Muscle layer of colon (tissue), 2 donors: ENCODE measurements around the gene GIPC1.
A peak's percentile ranks its signal among the peaks of the same experiment; 100 is the strongest.

ENCODE experiments used
- H3K27ac ChIP-seq: one replicate; pipeline ENCODE4 v1.7.0; 2013; ENCODE audit warnings: low read depth, mild to moderate bottlenecking, low read length, moderate library complexity
- H3K27me3 ChIP-seq, 2 donors: one replicate each; pipeline ENCODE4 v1.7.0; 2013; ENCODE audit warnings: low read length in 2 of 2, mild to moderate bottlenecking in 2 of 2; ENCODE audit not compliant: insufficient read depth in 2 of 2, control insufficient read depth in 1 of 2
- H3K36me3 ChIP-seq: one replicate; pipeline ENCODE4 v1.7.0; 2013; ENCODE audit warnings: mild to moderate bottlenecking, low read length; ENCODE audit not compliant: insufficient read depth
- H3K4me1 ChIP-seq: one replicate; pipeline ENCODE4 v1.7.0; 2013; ENCODE audit warnings: mild to moderate bottlenecking, low read length; ENCODE audit not compliant: insufficient read depth
- H3K4me3 ChIP-seq, 2 donors: one replicate each; pipeline ENCODE4 v1.7.0; 2013; ENCODE audit warnings: low read length in 2 of 2, low read depth in 1 of 2, mild to moderate bottlenecking in 1 of 2, moderate library complexity in 1 of 2
- H3K9ac ChIP-seq: one replicate; pipeline ENCODE4 v1.7.0; 2013; ENCODE audit warnings: low read length
- H3K9me3 ChIP-seq: one replicate; pipeline ENCODE4 v1.7.0; 2013; ENCODE audit warnings: mild to moderate bottlenecking, low read length
- donor health status: abdominal sarcoma.
- donor health status: Adenocarcinoma of cecum.

Gene GIPC1

GRCh38 chr19:14530005-14530348 is 34.0 kb upstream of the GIPC1 start:
- Histone ChIP-seq H3K36me3 (no peaks in the 10 kb centered on the region), H3K9me3 (no peaks in the 10 kb centered on the region), H3K27me3 (no peaks in the 10 kb centered on the region), H3K4me1 (peaks cover 6% of the 10 kb centered on the region), H3K9ac (peak overlapping the region; percentile 71), H3K27ac (peak overlapping the region; percentile 99), H3K4me3 (peak overlapping the region; percentile 86 to 98)

DNA sequence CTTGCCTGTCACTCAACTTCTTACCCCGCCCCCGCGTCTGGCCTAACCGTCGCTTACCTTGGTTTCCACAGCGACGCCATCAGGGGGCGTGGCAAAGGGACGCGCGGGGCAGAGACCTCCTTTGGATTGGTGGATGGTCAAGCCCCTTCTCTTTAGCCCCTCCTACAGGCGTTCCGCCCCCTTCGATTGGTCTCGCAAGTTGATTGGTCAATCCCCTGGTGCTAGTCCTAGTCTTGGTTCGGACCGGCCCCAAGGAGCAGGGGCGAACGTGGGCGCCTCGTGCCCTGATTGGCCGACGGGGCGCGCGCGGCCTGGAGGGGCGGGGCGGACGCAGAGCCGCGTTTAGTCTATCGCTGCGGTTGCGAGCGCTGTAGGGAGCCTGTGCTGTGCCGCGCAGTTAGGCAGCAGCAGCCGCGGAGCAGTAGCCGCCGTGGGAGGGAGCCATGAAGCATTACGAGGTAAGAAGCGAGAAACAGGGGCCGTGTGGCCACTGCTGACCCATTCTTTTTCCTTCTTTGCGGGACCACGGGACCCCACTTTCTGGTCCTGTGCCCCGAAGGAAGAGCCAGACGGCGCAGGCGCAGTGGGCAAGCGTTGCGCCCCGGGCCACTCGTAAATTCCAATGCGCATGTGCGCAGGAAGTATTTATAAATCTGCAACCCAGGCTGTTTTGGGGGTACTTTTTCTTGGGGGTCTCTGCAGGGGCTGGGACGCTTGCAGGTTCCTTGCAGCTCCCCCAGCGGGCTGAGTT is 33.5 kb upstream of the GIPC1 start, which contains the start of gene TECR:
TECR (plus strand) TSS at position 341 of the 751 bp plus-strand sequence; CDS start at position 444, 103 bp downstream.
- Histone ChIP-seq H3K27me3 (no peaks in the 10 kb centered on the region), H3K9me3 (no peaks in the 10 kb centered on the region), H3K4me3 (peak within 1 kb of the TSS; percentile 86 to 98), H3K4me1 (peaks cover 6% of the 10 kb centered on the region), H3K27ac (peak within 1 kb of the TSS; percentile 99), H3K9ac (peak within 1 kb of the TSS; percentile 71), H3K36me3 (no peaks in the 10 kb centered on the region)

- Histone ChIP-seq H3K9me3 (no peaks in the 10 kb centered on the region), H3K27me3 (no peaks in the 10 kb centered on the region), H3K4me1 (peaks cover 6% of the 10 kb centered on the region), H3K27ac (peak overlapping the region; percentile 61), H3K9ac (no peak overlapping the region), H3K4me3 (peak overlapping the region; percentile 17 to 68), H3K36me3 (no peaks in the 10 kb centered on the region)
These were observed 32.7 kb upstream of the GIPC1 start for GRCh38 chr19:14528419-14529253.

DNA sequence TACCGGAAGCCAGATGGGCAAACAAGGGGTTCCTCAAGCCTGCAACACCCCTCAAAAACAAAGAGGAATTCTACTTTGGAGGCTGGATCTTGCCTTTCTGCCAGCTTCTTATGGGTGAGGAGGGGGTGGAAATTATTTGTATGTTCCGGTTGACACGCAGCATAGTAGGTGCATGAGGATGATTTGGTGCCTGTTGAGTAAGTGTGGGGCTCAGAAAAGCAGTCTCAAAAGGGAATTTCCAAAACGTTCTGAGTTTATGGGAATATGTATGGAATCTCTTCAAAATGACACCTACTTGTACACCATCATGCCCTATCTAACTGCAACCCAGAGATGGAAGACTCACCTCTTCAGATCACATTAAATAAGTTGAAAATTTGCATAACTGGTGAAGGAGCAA is 30.5 kb upstream of the GIPC1 start:
- Histone ChIP-seq H3K27ac (no peak overlapping the region), H3K36me3 (no peaks in the 10 kb centered on the region), H3K27me3 (no peaks in the 10 kb centered on the region), H3K9me3 (no peaks in the 10 kb centered on the region), H3K9ac (no peak overlapping the region), H3K4me3 (no peak overlapping the region), H3K4me1 (peaks cover 6% of the 10 kb centered on the region)

GRCh38 chr19:14525729-14526128 is 29.8 kb upstream of the GIPC1 start:
- Histone ChIP-seq H3K9me3 (no peaks in the 10 kb centered on the region), H3K9ac (no peak overlapping the region), H3K27me3 (no peaks in the 10 kb centered on the region), H3K4me3 (no peak overlapping the region), H3K27ac (no peak overlapping the region), H3K4me1 (peaks cover 6% of the 10 kb centered on the region), H3K36me3 (no peaks in the 10 kb centered on the region)

- Histone ChIP-seq H3K4me3 (no peak overlapping the region), H3K36me3 (peaks cover 17% of the 10 kb centered on the region), H3K27ac (no peak overlapping the region), H3K9me3 (no peaks in the 10 kb centered on the region), H3K4me1 (peaks cover 16% of the 10 kb centered on the region), H3K27me3 (no peaks in the 10 kb centered on the region), H3K9ac (no peak overlapping the region)
These were observed 24.6 kb upstream of the GIPC1 start for GRCh38 chr19:14520543-14520942.

- Histone ChIP-seq H3K27ac (no peak overlapping the region), H3K27me3 (no peaks in the 10 kb centered on the region), H3K9me3 (no peaks in the 10 kb centered on the region), H3K4me3 (no peak overlapping the region), H3K9ac (no peak overlapping the region), H3K36me3 (peaks cover 23% of the 10 kb centered on the region), H3K4me1 (peaks cover 19% of the 10 kb centered on the region)
These were observed 24.0 kb upstream of the GIPC1 start for GRCh38 chr19:14519860-14520407.

DNA sequence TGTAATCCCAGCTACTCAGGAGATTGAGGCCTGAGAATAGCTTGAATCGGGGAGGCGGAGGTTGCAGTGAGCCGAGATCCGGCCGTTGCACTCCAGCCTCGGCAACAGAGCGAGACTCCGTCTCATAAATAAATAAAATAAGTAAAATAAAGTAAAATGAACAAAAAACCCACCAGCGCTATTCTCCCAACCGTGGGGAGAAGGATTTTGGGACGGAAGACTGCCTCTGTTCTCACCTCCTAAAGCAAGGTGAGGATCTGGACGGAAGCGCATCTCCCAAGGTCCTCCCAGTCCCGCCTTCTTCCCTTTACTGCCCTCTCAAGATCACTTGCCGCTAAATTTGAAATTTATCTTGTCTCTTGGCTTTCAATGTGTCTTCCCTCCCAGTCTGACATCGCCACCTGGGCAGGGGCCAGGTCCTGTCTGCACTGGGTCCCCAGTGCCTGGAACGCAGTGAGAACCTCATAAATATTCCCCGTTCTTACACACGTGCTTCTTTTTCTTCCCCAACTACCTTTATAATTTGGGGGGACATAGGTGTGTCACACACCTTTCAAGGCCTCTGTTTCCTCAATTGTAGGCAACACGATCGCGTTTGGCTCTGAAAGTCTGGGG is 23.4 kb upstream of the GIPC1 start:
- peaks cover 19% of the 10 kb centered on the region for H3K4me1 ChIP-seq
- H3K27ac ChIP-seq: peak overlapping the region; percentile 88
- peak overlapping the region; percentile 57 for H3K9ac ChIP-seq
- no peaks in the 10 kb centered on the region for H3K9me3 ChIP-seq
- H3K27me3 ChIP-seq: no peaks in the 10 kb centered on the region
- H3K4me3 ChIP-seq: no peak overlapping the region
- H3K36me3 ChIP-seq: peaks cover 29% of the 10 kb centered on the region

DNA sequence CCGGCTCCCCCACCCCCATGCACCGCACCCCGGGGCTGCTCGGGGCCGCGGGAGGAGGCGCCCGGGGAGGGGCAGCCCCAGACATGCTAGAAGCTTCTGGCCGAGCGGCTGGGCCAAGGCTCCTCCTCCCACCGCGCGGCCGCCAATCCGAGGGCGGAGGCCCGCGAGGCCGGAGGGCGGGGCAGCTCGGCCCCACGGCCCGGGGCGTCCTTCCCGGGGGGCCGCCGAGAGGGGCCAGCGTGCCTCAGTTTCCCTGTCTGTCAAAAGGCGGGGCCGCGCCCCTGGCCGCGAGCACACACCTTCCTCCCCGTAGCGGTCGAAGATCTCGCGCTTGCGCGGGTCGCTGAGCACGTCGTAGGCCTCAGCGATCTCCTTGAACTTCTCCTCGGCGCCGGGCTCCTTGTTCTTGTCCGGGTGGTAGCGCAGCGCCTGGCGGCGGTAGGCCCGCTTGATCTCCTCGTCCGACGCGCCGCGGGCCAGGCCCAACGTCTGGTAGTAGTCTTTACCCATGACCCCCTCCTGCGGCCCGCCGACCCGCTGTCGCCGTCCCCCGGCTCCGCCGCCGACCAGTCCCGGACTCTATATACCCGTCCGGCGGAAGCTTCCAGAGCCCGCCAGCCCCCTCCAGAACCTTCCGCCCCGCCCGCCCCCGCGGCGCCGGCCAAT is 22.0 kb upstream of the GIPC1 start, which contains the start of gene DNAJB1:
DNAJB1 (minus strand) TSS at position 558 of the 666 bp plus-strand sequence; CDS start at position 510, 48 bp downstream.
- H3K9me3 ChIP-seq: no peaks in the 10 kb centered on the region
- H3K9ac ChIP-seq: peak within 1 kb of the TSS; percentile 80
- peaks cover 31% of the 10 kb centered on the region for H3K36me3 ChIP-seq
- peaks cover 19% of the 10 kb centered on the region for H3K4me1 ChIP-seq
- peak within 1 kb of the TSS; percentile 100 for H3K27ac ChIP-seq
- H3K27me3 ChIP-seq: no peaks in the 10 kb centered on the region
- H3K4me3 ChIP-seq: peak within 1 kb of the TSS; percentile 96 to 97

DNA sequence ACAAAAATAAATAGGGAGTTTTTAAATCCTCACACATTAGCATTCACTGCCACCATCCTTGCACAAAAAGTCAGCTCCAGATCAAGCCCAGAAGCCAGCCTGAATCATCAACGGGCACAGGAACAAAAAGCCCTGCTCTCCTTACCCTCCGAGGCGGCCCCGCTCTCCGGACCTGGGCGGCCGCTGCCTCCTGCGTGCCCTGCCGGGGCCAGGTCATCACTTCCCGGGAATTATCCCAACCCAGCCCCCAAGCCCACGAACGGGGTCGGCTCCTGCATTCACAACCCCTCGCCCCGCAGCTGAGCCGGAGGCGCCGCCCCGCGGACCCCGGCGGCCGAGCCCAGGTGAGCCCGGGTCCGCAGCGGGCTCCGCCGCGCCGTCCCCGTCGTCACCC is 21.5 kb upstream of the GIPC1 start:
- Histone ChIP-seq H3K4me1 (peaks cover 19% of the 10 kb centered on the region), H3K27ac (peak overlapping the region; percentile 100), H3K9ac (peak overlapping the region; percentile 66), H3K4me3 (peak overlapping the region; percentile 96 to 97), H3K36me3 (peaks cover 34% of the 10 kb centered on the region), H3K9me3 (no peaks in the 10 kb centered on the region), H3K27me3 (no peaks in the 10 kb centered on the region)
